Measurements from ENCODE around the gene SEPTIN6.
"Not testable (repeated sequence)": the region's sequence is repeated elsewhere in the genome, so short reads cannot be mapped to it uniquely, and the experiment has no call there.

SEPTIN6 gene

DNA sequence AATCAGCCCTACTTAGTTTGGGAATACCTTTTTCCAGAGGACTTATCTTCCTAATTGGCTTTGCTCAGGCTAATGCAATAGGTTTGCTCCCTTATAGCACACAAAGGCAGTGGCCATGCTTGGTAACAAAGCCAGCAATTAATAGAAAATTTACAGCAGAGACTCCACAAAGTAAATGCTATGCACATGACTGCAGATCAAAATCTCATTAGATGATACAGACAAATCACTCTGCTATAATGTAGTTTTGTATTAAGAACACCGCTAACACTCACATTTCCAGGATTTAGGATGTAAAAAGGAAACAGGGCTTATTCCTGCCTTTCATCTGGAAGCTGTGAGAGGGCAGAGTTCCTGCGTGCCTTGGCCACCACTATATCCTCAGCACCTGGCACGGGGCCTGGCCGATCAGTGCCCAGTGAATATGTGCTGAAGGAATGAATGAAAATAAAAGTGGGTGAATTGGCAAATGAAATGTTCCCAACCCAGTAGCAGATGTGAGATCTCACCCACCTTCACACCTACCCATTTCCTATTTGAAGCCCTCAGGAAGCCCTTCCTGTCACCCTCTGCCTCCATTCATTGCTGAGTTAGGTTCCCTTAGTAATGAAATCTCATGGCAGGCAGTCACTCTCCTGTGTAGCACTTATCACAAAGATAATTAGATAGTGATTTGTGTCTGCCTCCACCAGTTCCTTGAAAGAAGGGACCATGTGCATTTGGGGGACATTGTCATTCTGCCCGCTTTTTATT lies 5.1 kb downstream of the SEPTIN6 start:
- peaks cover 8% of the 10 kb centered on the region for H3K9me3 ChIP-seq (ENCODE audit: control insufficient read depth, low read depth, low read length)
- peaks cover 4% of the 10 kb centered on the region for H3K4me1 ChIP-seq (ENCODE audit: control insufficient read depth, low read depth, low read length)
- no peaks in the 10 kb centered on the region for H3K36me3 ChIP-seq (ENCODE audit: control insufficient read depth, low read depth, low read length)
- H3K27me3 ChIP-seq (ENCODE audit: control insufficient read depth, insufficient read depth, low read length) = peaks cover 11% of the 10 kb centered on the region
- no peak overlapping the region for H3K4me3 ChIP-seq (ENCODE audit: low read length)
- no peak overlapping the region for H3K27ac ChIP-seq (ENCODE audit: low read length)
- no peak overlapping the region for H3K9ac ChIP-seq (ENCODE audit: low read length)

DNA sequence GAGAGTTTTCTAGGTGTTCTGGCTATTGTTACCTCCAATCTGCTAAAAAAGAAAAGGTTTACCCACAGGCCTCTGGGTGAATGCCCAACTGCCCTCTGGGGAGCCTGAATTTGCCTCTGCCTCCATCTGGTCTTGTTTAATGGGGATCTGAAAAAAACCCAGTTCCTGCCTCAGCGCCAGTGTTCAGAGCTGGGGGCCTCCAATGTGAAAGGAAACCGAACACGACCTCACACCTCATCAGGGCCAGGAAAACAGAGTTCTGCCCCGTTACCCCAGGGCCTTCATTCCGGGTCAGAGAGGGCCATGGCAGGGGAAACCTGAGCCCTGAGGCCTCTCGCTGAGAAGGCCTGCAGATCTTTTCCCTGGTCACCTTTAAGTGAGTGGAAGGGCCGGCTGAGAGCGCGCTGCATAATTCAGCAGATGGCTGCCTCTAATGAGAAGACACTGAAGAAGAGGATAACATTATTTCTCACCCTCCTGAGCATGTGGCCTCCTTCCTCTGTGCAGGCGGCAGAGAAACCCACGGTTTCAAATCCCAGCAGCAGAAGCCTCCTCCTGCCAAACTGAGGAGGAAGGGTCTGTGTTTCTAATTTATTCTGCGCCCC lies 6.8 kb downstream of the SEPTIN6 start:
- no peak overlapping the region for H3K9ac ChIP-seq (ENCODE audit: low read length)
- H3K4me3 ChIP-seq (ENCODE audit: low read length) = no peak overlapping the region
- peaks cover 2% of the 10 kb centered on the region for H3K27me3 ChIP-seq (ENCODE audit: control insufficient read depth, insufficient read depth, low read length)
- H3K9me3 ChIP-seq (ENCODE audit: control insufficient read depth, low read depth, low read length) = peaks cover 8% of the 10 kb centered on the region
- H3K36me3 ChIP-seq (ENCODE audit: control insufficient read depth, low read depth, low read length) = no peaks in the 10 kb centered on the region
- peaks cover 8% of the 10 kb centered on the region for H3K4me1 ChIP-seq (ENCODE audit: control insufficient read depth, low read depth, low read length)
- no peak overlapping the region for H3K27ac ChIP-seq (ENCODE audit: low read length)

DNA sequence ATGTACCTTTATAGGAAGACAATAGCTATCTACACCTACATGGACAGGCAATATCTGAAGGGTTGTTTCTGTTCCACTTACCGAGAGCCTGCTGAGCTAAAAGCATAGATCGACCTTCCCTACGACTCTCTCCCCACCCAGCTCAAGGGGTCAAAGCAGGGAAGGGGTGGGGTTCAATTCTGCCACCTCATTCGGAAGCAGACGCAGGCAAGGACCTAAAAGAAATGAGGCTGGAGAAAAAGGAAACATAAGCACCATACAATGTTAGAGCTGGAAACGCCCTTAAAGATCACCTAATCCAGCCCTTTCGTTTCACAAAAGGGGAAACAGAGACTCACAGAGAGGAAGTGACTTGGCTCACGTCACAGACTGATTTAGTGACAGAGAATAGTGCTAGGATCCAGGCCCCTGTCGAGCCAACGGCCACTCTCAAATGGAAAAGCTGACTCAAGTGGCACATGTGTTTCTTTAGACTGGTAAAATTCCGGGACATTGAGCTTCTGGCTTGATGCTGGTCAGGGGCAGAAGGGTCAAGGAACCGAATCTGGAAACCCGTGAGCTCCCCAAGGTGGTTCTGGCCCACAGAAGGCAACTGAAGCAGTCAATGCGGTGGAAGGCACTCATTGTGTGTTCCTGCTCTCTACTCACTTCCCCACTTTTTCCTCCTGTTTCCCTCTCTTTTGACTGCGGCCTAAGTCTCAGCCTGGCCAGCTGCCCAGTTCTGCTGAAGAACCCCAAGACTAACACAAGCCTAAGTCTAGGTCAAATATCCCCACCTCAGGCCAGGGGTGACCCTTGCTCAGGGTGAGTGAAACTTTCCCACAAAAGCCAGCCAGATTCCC lies 7.5 kb downstream of the SEPTIN6 start:
- H3K4me3 ChIP-seq (ENCODE audit: low read length) = no peak overlapping the region
- peaks cover 4% of the 10 kb centered on the region for H3K4me1 ChIP-seq (ENCODE audit: control insufficient read depth, low read depth, low read length)
- no peaks in the 10 kb centered on the region for H3K36me3 ChIP-seq (ENCODE audit: control insufficient read depth, low read depth, low read length)
- no peak overlapping the region for H3K27ac ChIP-seq (ENCODE audit: low read length)
- H3K9ac ChIP-seq (ENCODE audit: low read length) = no peak overlapping the region
- H3K9me3 ChIP-seq (ENCODE audit: control insufficient read depth, low read depth, low read length) = peaks cover 8% of the 10 kb centered on the region
- H3K27me3 ChIP-seq (ENCODE audit: control insufficient read depth, insufficient read depth, low read length) = no peaks in the 10 kb centered on the region

DNA sequence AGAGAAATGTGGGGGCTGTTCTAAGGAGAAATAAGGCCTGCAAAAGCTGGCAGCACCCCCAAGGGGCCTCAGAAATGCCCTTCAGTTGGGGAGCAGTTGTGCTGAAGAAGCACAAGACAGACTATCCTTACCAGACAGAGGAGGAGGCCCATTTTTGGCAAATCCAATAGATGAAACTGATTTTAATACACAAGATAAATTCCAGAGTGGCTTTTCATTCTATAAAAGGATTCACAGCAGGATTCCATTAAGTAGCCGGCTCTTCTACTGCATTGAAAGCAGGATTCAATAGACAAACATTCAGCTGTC lies 8.1 kb downstream of the SEPTIN6 start:
- H3K4me1 ChIP-seq (ENCODE audit: control insufficient read depth, low read depth, low read length) = peaks cover 4% of the 10 kb centered on the region
- H3K36me3 ChIP-seq (ENCODE audit: control insufficient read depth, low read depth, low read length) = no peaks in the 10 kb centered on the region
- no peak overlapping the region for H3K4me3 ChIP-seq (ENCODE audit: low read length)
- H3K27ac ChIP-seq (ENCODE audit: low read length) = no peak overlapping the region
- H3K27me3 ChIP-seq (ENCODE audit: control insufficient read depth, insufficient read depth, low read length) = no peaks in the 10 kb centered on the region
- H3K9me3 ChIP-seq (ENCODE audit: control insufficient read depth, low read depth, low read length) = peaks cover 5% of the 10 kb centered on the region
- H3K9ac ChIP-seq (ENCODE audit: low read length) = no peak overlapping the region

DNA sequence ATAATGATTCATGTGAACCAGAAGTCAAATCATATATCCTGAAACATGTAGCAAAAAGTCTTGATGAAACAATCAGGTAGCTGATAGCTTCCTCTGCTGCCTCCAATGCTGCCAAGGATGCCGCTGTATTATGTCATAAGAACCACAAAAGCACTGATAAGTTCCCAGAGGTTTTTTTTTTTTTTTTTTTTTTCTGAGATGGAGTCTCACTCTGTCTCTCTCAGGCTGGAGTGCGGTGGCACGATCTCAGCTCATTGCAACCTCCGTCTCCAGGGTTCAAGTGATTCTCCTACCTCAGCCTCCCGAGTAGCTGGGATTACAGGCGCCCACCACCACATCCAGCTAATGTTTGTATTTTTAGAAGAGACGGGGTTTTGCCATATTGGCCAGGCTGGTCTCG lies 8.7 kb downstream of the SEPTIN6 start:
- not testable (repeated sequence) for H3K9ac ChIP-seq (ENCODE audit: low read length); H3K9me3 ChIP-seq (ENCODE audit: control insufficient read depth, low read depth, low read length); H3K4me3 ChIP-seq (ENCODE audit: low read length); H3K36me3 ChIP-seq (ENCODE audit: control insufficient read depth, low read depth, low read length); H3K4me1 ChIP-seq (ENCODE audit: control insufficient read depth, low read depth, low read length); H3K27ac ChIP-seq (ENCODE audit: low read length); H3K27me3 ChIP-seq (ENCODE audit: control insufficient read depth, insufficient read depth, low read length)

DNA sequence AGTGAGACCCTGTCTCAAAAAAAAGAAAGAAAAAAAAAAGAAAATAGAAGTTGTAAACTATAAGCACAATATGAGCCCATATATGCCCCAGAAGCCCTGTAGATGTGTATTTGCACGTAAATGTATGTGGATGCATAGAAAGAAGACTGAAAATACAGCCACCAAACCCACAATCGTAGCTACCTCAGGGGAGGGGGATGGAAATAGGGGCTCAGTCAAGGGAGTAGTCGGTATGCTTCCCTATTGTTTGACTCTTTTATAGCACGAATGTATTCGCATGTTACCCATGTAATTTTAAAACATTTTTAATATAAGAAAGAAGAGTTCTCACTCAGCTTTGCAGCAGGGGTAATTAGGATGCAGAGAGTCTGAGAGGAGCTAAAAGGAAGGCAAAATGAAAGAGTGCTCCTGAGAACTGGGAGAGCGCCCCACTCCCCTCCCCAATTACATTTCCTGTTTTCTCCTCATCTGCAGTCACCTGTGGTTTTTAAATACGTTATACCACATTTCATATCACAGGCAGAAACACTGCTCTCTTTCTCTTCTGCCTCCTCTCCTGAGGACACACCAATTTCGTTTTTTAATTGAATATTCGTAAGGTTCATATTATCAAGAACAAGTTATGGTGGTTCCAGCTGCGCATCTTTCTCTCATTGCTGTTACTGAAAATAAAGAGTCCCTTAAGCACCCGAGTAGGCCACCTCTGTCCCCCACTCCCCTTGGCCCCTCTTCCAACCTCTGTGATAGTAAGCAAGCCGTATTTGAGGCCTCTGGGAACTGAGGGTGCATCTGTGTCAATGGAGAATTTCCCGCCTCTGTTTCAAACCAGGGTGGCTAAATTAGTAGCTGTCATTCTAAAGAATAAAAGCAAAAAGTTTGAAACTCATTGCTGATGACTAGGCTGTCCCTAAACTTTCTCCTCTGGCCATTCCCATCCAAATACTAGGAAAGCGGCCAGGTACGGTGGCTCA lies 10.7 kb downstream of the SEPTIN6 start:
- Histone ChIP-seq H3K27me3 (ENCODE audit: control insufficient read depth, insufficient read depth, low read length) (no peaks in the 10 kb centered on the region), H3K4me3 (ENCODE audit: low read length) (no peak overlapping the region), H3K27ac (ENCODE audit: low read length) (no peak overlapping the region), H3K9me3 (ENCODE audit: control insufficient read depth, low read depth, low read length) (no peaks in the 10 kb centered on the region), H3K36me3 (ENCODE audit: control insufficient read depth, low read depth, low read length) (no peaks in the 10 kb centered on the region), H3K4me1 (ENCODE audit: control insufficient read depth, low read depth, low read length) (peaks cover 4% of the 10 kb centered on the region), H3K9ac (ENCODE audit: low read length) (no peak overlapping the region)

DNA sequence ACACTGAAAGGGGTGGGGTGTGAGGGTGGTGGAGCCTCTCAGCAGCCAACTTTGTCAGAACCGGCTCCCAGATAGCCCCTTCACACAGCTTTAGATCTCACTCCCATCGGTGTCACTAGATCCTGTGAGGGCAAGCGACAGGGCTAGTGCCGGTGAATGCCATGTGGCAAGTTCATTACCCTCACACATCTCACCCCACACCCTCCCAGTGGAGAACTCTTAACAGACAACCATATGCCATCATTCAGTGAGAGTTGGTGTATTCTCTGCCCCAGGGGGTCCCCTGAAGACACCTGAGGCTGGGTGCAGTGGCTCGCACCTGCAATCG lies 15.3 kb downstream of the SEPTIN6 start:
- H3K36me3 ChIP-seq (ENCODE audit: control insufficient read depth, low read depth, low read length) = no peaks in the 10 kb centered on the region
- peaks cover 4% of the 10 kb centered on the region for H3K4me1 ChIP-seq (ENCODE audit: control insufficient read depth, low read depth, low read length)
- no peak overlapping the region for H3K27ac ChIP-seq (ENCODE audit: low read length)
- no peak overlapping the region for H3K4me3 ChIP-seq (ENCODE audit: low read length)
- no peak overlapping the region for H3K9ac ChIP-seq (ENCODE audit: low read length)
- peaks cover 3% of the 10 kb centered on the region for H3K9me3 ChIP-seq (ENCODE audit: control insufficient read depth, low read depth, low read length)
- H3K27me3 ChIP-seq (ENCODE audit: control insufficient read depth, insufficient read depth, low read length) = no peaks in the 10 kb centered on the region

DNA sequence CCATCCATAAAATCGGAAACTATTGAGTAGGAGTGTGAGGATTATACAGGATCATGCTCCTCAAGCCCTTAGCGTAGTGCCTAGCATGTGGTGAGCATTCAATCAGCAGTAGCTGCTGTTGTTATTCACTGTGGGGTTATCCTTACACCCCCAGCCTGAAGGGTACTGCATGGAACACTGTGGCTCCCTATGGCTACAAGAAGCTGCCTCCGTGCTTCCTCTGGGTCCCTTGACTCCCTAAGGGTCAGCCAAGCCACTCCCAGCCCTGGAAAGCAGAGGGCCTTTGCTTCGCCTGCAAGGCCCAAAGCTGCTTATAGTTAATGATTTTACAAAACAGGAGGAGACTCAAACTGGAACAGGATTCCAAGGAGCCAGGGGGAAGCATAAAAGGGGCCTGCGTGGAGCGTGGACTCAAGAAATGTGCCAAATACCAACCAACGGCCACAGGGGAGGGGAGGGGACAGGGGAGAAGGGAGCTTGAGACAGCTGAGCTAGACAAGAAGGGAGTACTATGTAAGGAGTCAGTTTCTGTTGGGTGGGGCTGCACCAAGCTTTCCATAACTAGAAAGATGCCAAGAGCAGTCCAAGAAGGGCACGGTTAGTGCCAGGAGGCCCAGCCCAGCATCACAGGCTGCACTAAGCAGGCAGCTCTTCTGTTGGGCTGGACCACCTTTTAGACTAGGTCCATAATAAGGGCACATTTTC lies 15.9 kb downstream of the SEPTIN6 start:
- no peak overlapping the region for H3K4me3 ChIP-seq (ENCODE audit: low read length)

DNA sequence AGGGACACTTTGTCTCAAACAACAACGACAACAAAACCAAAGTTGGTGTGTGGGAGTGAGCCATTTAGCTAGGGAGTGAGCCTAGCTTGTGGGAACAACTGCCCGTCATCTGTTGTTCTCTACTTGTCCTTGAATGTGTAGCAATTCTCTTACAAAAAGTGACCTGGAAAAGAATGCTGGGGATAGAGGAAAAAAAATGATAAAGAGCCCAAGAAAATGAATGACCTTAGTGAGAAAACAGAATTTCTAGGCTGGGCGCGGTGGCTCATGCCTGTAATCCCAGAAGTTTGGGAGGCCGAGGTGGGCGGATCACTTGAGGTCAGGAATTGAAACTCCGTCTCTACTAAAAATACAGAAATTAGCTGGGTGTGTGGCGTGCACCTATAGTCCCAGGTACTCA lies 19.6 kb downstream of the SEPTIN6 start:
- H3K9me3 ChIP-seq (ENCODE audit: control insufficient read depth, low read depth, low read length) = peaks cover 9% of the 10 kb centered on the region

More for the DNA sequence above, 15.9 kb downstream of the SEPTIN6 start:
- Histone ChIP-seq H3K27me3 (ENCODE audit: control insufficient read depth, insufficient read depth, low read length) (no peaks in the 10 kb centered on the region), H3K27ac (ENCODE audit: low read length) (no peak overlapping the region), H3K9ac (ENCODE audit: low read length) (no peak overlapping the region), H3K9me3 (ENCODE audit: control insufficient read depth, low read depth, low read length) (peaks cover 8% of the 10 kb centered on the region), H3K4me1 (ENCODE audit: control insufficient read depth, low read depth, low read length) (no peaks in the 10 kb centered on the region), H3K36me3 (ENCODE audit: control insufficient read depth, low read depth, low read length) (no peaks in the 10 kb centered on the region)

DNA sequence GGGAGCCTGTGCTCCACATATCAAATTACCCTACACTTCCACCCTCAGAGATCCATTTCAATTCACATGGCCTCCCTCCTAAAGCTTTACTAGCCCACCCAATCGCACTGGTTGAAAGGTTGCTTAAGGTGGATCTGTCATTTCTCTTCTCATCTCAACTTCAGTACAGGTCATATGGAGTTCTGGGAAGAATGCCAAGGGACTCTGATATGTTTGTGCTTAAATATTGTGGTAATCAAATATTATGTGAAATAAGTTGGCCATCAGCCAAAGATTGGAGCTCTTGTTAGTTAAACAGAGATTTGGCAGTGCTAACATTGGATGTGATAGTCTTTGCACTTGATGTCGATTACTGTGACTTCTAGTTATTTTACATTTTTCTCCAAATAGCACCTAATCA lies 20.5 kb downstream of the SEPTIN6 start:
- Histone ChIP-seq H3K9ac (ENCODE audit: low read length) (no peak overlapping the region), H3K27me3 (ENCODE audit: control insufficient read depth, insufficient read depth, low read length) (no peaks in the 10 kb centered on the region), H3K36me3 (ENCODE audit: control insufficient read depth, low read depth, low read length) (no peaks in the 10 kb centered on the region), H3K4me3 (ENCODE audit: low read length) (no peak overlapping the region), H3K27ac (ENCODE audit: low read length) (no peak overlapping the region), H3K9me3 (ENCODE audit: control insufficient read depth, low read depth, low read length) (peaks cover 11% of the 10 kb centered on the region), H3K4me1 (ENCODE audit: control insufficient read depth, low read depth, low read length) (no peaks in the 10 kb centered on the region)

More for the DNA sequence above, 19.6 kb downstream of the SEPTIN6 start:
- Histone ChIP-seq H3K27me3 (ENCODE audit: control insufficient read depth, insufficient read depth, low read length) (no peaks in the 10 kb centered on the region), H3K27ac (ENCODE audit: low read length) (no peak overlapping the region), H3K36me3 (ENCODE audit: control insufficient read depth, low read depth, low read length) (no peaks in the 10 kb centered on the region), H3K4me1 (ENCODE audit: control insufficient read depth, low read depth, low read length) (no peaks in the 10 kb centered on the region), H3K4me3 (ENCODE audit: low read length) (no peak overlapping the region), H3K9ac (ENCODE audit: low read length) (no peak overlapping the region)

Data from iPS-18a (cell line).